ENCODE data around the gene PLXNA4.

The PLXNA4 gene

DNA sequence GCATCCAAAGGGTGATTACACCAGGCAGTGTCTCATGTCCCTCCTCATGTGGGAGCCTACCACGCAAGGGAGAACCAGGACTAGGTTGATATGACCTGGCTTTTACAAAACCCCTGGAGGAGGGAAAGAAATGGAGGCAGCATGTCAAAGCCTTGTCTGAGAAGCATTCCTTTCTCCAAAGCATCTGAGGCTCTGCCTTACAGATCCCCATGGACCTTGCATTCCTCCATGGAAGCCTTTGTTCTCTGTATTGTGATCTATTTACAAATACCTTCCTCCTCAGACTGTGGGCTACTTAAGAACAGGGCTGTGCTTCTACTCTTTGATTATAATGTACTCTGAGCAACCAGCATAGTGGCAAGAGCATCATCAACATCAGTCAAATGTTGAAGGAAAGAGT is 197.0 kb downstream of the PLXNA4 start:
- H3K4me3 ChIP-seq (ENCODE audit: low read depth, low read length): no peak overlapping the region
- no peak for TF ChIP-seq POLR2A (IDR thresholded peaks at IDR 0.05; ENCODE audit: extremely low read depth, insufficient read length)
- TF ChIP-seq, protein P1, sequence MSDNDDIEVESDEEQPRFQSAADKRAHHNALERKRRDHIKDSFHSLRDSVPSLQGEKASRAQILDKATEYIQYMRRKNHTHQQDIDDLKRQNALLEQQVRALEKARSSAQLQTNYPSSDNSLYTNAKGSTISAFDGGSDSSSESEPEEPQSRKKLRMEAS (IDR thresholded peaks at IDR 0.05; ENCODE audit: low read depth, low read length): no peak
- no peak for TF ChIP-seq MYC (IDR thresholded peaks at IDR 0.05; ENCODE audit: low read depth, low read length)
- TF ChIP-seq, protein P2, sequence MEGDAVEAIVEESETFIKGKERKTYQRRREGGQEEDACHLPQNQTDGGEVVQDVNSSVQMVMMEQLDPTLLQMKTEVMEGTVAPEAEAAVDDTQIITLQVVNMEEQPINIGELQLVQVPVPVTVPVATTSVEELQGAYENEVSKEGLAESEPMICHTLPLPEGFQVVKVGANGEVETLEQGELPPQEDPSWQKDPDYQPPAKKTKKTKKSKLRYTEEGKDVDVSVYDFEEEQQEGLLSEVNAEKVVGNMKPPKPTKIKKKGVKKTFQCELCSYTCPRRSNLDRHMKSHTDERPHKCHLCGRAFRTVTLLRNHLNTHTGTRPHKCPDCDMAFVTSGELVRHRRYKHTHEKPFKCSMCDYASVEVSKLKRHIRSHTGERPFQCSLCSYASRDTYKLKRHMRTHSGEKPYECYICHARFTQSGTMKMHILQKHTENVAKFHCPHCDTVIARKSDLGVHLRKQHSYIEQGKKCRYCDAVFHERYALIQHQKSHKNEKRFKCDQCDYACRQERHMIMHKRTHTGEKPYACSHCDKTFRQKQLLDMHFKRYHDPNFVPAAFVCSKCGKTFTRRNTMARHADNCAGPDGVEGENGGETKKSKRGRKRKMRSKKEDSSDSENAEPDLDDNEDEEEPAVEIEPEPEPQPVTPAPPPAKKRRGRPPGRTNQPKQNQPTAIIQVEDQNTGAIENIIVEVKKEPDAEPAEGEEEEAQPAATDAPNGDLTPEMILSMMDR (IDR thresholded peaks at IDR 0.05; ENCODE audit: low read depth, low read length): no peak
- DNase-seq (ENCODE audit: low read depth): no peak

DNA sequence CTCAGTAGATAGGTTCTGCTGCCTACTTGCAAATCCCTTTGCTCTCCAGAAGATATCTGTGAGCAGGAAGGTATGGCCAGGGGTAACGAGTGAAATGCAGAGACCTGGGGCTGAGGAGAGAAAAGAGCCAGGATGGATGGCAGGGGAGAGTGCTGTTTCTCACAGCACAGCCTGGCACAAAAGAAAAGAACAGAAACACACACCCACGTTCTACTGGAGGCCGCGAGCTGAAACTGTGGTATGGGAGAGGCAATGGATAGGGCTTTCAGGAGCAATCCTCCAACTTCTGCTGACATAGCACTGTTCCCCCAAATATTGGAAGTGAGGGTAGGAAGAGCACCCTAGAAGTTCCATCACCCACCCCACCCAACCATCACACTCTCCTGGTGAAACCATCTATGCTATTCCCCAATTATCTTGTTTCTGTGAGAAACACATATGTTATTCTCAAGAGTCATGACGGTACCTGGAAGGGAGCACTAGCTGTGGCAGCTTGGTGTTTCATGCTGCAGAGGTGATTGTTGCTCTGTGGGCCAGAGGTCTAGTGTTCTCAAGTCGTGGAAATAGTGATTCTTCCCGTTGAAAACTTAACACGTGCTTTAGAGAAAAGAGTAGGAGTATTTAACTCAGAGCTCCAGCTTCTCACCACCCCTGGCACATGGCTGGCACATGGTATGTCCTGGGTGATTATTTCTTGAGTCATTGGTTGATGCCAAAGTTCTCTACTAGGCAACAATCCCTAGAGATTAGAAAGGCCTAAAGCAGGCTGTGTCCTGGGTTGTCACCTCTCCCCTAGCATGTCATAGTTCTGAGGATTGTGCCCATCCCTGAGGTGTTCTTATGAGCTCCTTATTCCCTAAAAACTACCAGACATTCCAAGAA is 198.3 kb downstream of the PLXNA4 start:
- no peak overlapping the region for H3K4me3 ChIP-seq (ENCODE audit: low read depth, low read length)
- TF ChIP-seq MYC (IDR thresholded peaks at IDR 0.05; ENCODE audit: low read depth, low read length): no peak
- TF ChIP-seq, protein P2 (IDR thresholded peaks at IDR 0.05; ENCODE audit: low read depth, low read length): no peak
- TF ChIP-seq, protein P1 (IDR thresholded peaks at IDR 0.05; ENCODE audit: low read depth, low read length): no peak
- no peak for TF ChIP-seq POLR2A (IDR thresholded peaks at IDR 0.05; ENCODE audit: extremely low read depth, insufficient read length)
- no peak for DNase-seq (ENCODE audit: low read depth)

DNA sequence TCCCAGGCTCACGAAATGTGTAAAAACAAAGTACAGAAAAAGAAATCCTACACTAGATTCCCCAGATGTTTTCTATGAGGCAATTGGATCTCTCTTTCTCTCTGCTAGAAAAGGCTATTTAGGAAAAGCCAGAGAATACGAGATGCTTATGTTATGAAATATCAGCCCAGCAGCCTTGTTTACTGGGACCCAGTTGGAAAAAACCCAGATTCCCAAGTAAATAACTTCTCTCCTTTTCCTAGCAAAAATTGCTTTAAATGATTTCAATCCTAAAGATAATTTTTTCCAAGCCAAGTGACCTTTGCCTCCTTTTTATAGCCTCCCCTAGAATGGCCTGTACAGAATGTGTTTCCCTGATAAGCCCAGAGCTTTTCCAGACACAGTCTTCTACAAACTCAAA is 199.3 kb downstream of the PLXNA4 start:
- DNase-seq (ENCODE audit: low read depth): no peak
- no peak overlapping the region for H3K4me3 ChIP-seq (ENCODE audit: low read depth, low read length)
- TF ChIP-seq POLR2A (IDR thresholded peaks at IDR 0.05; ENCODE audit: extremely low read depth, insufficient read length) (no peak), MYC (IDR thresholded peaks at IDR 0.05; ENCODE audit: low read depth, low read length) (no peak)
- TF ChIP-seq, protein P2 (IDR thresholded peaks at IDR 0.05; ENCODE audit: low read depth, low read length): no peak
- TF ChIP-seq, protein P1 (IDR thresholded peaks at IDR 0.05; ENCODE audit: low read depth, low read length): no peak

DNA sequence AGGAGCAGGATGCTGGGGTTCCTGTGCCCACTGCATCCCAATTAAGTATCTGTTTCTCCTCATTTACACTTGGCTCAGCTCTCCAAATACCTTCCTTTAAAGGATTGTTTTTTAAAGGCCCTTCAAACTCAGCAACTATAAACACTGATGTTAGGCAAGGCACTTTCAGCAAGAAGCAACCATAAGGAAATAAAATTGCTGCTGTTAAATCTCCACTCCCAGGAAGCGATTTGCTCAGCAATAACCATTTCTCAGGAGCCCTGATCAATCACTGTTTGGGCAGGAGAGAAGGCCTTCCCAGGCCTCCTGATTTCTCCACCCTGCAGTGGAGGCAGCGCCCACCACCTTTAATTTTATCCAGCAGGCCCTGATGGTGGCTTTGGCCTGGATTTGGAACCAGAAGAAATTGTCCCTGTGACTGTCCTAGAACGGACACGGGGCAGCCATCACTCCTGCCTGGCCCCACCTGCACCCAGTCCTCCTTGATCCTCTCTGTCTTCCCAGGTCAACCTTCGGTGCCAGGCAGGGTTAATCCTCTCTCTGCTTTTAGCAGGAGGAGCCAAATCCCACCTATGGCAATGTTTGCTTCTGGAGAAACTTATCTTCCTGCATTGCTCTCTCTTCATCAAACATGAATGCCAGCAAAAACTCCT is 199.8 kb downstream of the PLXNA4 start:
- H3K4me3 ChIP-seq (ENCODE audit: low read depth, low read length): no peak overlapping the region
- no peak for TF ChIP-seq POLR2A (IDR thresholded peaks at IDR 0.05; ENCODE audit: extremely low read depth, insufficient read length)
- TF ChIP-seq MYC (IDR thresholded peaks at IDR 0.05; ENCODE audit: low read depth, low read length): no peak
- TF ChIP-seq, protein P2 (IDR thresholded peaks at IDR 0.05; ENCODE audit: low read depth, low read length): no peak
- TF ChIP-seq, protein P1 (IDR thresholded peaks at IDR 0.05; ENCODE audit: low read depth, low read length): no peak
- DNase-seq (ENCODE audit: low read depth): no peak

DNA sequence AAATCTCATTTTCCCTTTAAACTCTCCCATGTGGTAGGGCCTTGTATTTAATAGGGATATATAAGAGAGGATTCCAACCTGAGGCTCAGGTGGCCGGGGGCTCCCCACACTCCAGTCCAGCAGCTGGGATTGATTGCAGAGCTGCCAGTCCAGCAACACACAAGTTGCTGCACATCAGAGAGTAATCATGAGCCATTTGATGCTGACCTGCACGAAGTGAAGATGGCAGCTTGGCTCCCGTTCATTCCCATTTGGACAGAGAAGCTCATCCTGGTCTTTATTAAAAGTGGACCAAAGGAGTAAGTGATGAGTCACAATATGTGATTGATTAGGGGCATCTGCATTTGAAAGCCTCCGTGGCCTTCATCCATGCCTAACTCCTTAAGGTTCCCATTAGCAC is 202.4 kb downstream of the PLXNA4 start:
- H3K4me3 ChIP-seq (ENCODE audit: low read depth, low read length): no peak overlapping the region
- TF ChIP-seq MYC (IDR thresholded peaks at IDR 0.05; ENCODE audit: low read depth, low read length): no peak
- TF ChIP-seq, protein P1 (IDR thresholded peaks at IDR 0.05; ENCODE audit: low read depth, low read length): no peak
- no peak for TF ChIP-seq POLR2A (IDR thresholded peaks at IDR 0.05; ENCODE audit: extremely low read depth, insufficient read length)
- TF ChIP-seq, protein P2 (IDR thresholded peaks at IDR 0.05; ENCODE audit: low read depth, low read length): no peak
- DNase-seq (ENCODE audit: low read depth): no peak
